HG03066 (cell line): ENCODE measurements around the gene SMARCA4.
"Not testable (repeated sequence)": the region's sequence is repeated elsewhere in the genome, so short reads cannot be mapped to it uniquely, and the experiment has no call there.

ENCODE experiments used
- ATAC-seq: cut with Tn5 transposase; IDR thresholded peaks from one replicate; pipeline ENCODE4 v1.9.1; 2021; ENCODE audit warnings: low read depth; ENCODE audit not compliant: unreplicated experiment

SMARCA4 gene

GRCh38 chr19:11092181-11092538, 131.3 kb downstream of the SMARCA4 start:
- no peak for ATAC-seq

GRCh38 chr19:11093689-11094238, 132.9 kb downstream of the SMARCA4 start:
- ATAC-seq: no peak

GRCh38 chr19:11094520-11094894, 133.7 kb downstream of the SMARCA4 start:
- ATAC-seq: no peak

GRCh38 chr19:11096210-11096841, 135.5 kb downstream of the SMARCA4 start:
- ATAC-seq: no peak

- ATAC-seq: not testable (repeated sequence)
Observed at GRCh38 chr19:11097367-11097766, 136.5 kb downstream of the SMARCA4 start.

GRCh38 chr19:11098327-11098726, 137.5 kb downstream of the SMARCA4 start:
- ATAC-seq: no peak

- ATAC-seq: no peak
Observed at GRCh38 chr19:11098861-11099260, 138.0 kb downstream of the SMARCA4 start.

- ATAC-seq: no peak
Observed at GRCh38 chr19:11100049-11100448, 139.2 kb downstream of the SMARCA4 start.

GRCh38 chr19:11101057-11101456, 140.2 kb downstream of the SMARCA4 start:
- no peak for ATAC-seq

GRCh38 chr19:11102944-11103343, 142.1 kb downstream of the SMARCA4 start:
- ATAC-seq: no peak

- ATAC-seq: not testable (repeated sequence)
Observed at GRCh38 chr19:11103667-11104066, 142.8 kb downstream of the SMARCA4 start.

GRCh38 chr19:11105014-11105636, 144.3 kb downstream of the SMARCA4 start:
- ATAC-seq: no peak

GRCh38 chr19:11106477-11106876, 145.6 kb downstream of the SMARCA4 start:
- ATAC-seq: no peak

- ATAC-seq: no peak
Observed at GRCh38 chr19:11108746-11109145, 147.9 kb downstream of the SMARCA4 start.

GRCh38 chr19:11111117-11111770, 150.4 kb downstream of the SMARCA4 start:
- no peak for ATAC-seq

GRCh38 chr19:11111771-11112144, 150.9 kb downstream of the SMARCA4 start:
- ATAC-seq: no peak
